SU-DHL-6 (cell line): ENCODE results near the gene TMEM169.

Experiments
- H2AFZ ChIP-seq: fragments of 200-600 bp; sonication (generic); 2 replicates; pipeline ENCODE4 v1.6.1; 2014; ENCODE audit warnings: low read depth, mild to moderate bottlenecking, moderate library complexity, mixed read lengths, antibody characterized with exemption, low read length; ENCODE audit not compliant: severe bottlenecking
- H3F3A ChIP-seq: fragments of 200-600 bp; shearing (Covaris generic); 2 replicates; pipeline ENCODE4 v1.6.0; 2016; ENCODE audit warnings: antibody characterized with exemption, mild to moderate bottlenecking; ENCODE audit not compliant: insufficient read depth
- H3K27ac ChIP-seq: fragments of 200-600 bp; sonication (generic); 2 replicates; pipeline ENCODE4 v1.5.1; 2016; ENCODE audit warnings: low read depth, mild to moderate bottlenecking, low read length, moderate library complexity, mixed read lengths
- H3K27me3 ChIP-seq: fragments of 200-600 bp; sonication (generic), shearing (Covaris generic); 2 replicates; pipeline ENCODE4 v1.6.0; 2014; ENCODE audit warnings: mild to moderate bottlenecking, low read length
- H3K36me3 ChIP-seq: fragments of 200-600 bp; sonication (generic); 2 replicates; pipeline ENCODE4 v1.6.1; 2014; ENCODE audit warnings: mild to moderate bottlenecking, low read length, mixed read lengths
- H3K4me2 ChIP-seq: fragments of 300-600, 200-600 bp; shearing (Covaris generic), sonication (generic); 2 replicates; pipeline ENCODE4 v1.6.0; 2014; ENCODE audit warnings: low read length, low read depth, mild to moderate bottlenecking; ENCODE audit not compliant: poor library complexity, severe bottlenecking
- H3K4me3 ChIP-seq: fragments of 200-600 bp; sonication (generic); 2 replicates; pipeline ENCODE4 v1.5.1; 2014; ENCODE audit warnings: antibody characterized with exemption, low read length, mild to moderate bottlenecking, mixed read lengths; ENCODE audit not compliant: insufficient read depth, poor library complexity, severe bottlenecking
- H3K79me2 ChIP-seq: fragments of 200-600 bp; sonication (generic); 2 replicates; pipeline ENCODE4 v1.6.1; 2014; ENCODE audit warnings: mild to moderate bottlenecking, low read length, moderate library complexity; ENCODE audit not compliant: insufficient read depth
- H3K9ac ChIP-seq: fragments of 200-600 bp; sonication (generic); 2 replicates; pipeline ENCODE4 v1.7.0; 2014; ENCODE audit warnings: mild to moderate bottlenecking, low read length
- H3K9me2 ChIP-seq: fragments of 200-600 bp; sonication (generic); replicated peaks from 2 replicates; pipeline ENCODE4 v1.6.1; 2014; ENCODE audit warnings: low read length; ENCODE audit not compliant: insufficient read depth
- H3K9me3 ChIP-seq: fragments of 200-600 bp; sonication (generic); 2 replicates; pipeline ENCODE4 v1.6.1; 2014; ENCODE audit warnings: low read length, mixed read lengths; ENCODE audit not compliant: insufficient read depth
- H4K20me1 ChIP-seq: fragments of 200-600 bp; sonication (generic); 2 replicates; pipeline ENCODE4 v1.6.1; 2014; ENCODE audit warnings: low read depth, mild to moderate bottlenecking, antibody characterized with exemption, low read length, moderate library complexity, mixed read lengths
- EZH2phosphoT487 ChIP-seq: fragments of 200-600 bp; sonication (generic), shearing (Covaris generic); conservative IDR thresholded peaks from 2 replicates; pipeline ENCODE4 v1.6.1; 2018; ENCODE audit warnings: mild to moderate bottlenecking, antibody characterized with exemption, low read length, moderate library complexity, mixed read lengths
- TF ChIP-seq, protein P1 (sequence below): fragments of 200-600 bp; sonication (generic); IDR thresholded peaks from one replicate; pipeline ENCODE4 v1.5.1; 2017; ENCODE audit warnings: antibody characterized with exemption, mild to moderate bottlenecking, low read length, moderate library complexity; ENCODE audit not compliant: insufficient read depth, poor library complexity, severe bottlenecking

TMEM169 gene

DNA sequence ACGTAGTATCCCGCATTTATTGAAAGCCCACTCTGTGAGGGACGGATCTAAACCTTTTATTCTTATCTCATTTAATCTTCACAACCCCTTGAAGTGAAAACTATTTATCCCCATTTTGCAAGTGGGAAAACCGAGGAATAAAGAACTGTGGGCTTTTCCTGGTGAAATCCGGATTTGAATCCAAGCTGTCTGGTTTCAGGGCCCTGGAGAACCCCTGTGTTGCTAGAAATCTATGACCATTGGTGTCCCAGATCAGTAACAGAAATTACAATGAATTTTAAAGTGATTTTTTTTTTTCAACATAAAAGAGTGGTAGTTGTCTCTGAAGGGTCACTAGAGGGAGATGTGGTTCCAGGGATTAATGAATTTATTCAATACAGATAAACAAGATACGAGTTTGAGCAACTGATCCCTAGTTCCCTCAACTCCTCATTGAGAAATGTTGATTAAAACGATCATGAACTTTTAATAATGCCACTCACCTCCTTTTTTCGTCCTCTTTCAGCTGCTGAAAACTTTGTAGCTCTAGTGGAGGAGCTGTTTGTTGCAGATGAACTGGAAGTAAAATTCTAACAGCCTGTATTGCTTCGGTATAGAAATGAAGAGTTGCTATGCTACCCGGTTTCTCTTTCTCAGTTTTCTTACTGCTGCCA is 28.4 kb downstream of the TMEM169 start:
- H3K9ac ChIP-seq = peak overlapping the region; percentile 98
- peaks cover 23% of the 10 kb centered on the region for H4K20me1 ChIP-seq
- no peaks in the 10 kb centered on the region for H3K9me3 ChIP-seq
- H3K4me2 ChIP-seq = peak overlapping the region; percentile 96
- no peak for TF ChIP-seq EZH2phosphoT487
- TF ChIP-seq, protein P1, sequence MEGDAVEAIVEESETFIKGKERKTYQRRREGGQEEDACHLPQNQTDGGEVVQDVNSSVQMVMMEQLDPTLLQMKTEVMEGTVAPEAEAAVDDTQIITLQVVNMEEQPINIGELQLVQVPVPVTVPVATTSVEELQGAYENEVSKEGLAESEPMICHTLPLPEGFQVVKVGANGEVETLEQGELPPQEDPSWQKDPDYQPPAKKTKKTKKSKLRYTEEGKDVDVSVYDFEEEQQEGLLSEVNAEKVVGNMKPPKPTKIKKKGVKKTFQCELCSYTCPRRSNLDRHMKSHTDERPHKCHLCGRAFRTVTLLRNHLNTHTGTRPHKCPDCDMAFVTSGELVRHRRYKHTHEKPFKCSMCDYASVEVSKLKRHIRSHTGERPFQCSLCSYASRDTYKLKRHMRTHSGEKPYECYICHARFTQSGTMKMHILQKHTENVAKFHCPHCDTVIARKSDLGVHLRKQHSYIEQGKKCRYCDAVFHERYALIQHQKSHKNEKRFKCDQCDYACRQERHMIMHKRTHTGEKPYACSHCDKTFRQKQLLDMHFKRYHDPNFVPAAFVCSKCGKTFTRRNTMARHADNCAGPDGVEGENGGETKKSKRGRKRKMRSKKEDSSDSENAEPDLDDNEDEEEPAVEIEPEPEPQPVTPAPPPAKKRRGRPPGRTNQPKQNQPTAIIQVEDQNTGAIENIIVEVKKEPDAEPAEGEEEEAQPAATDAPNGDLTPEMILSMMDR = peak; percentile 59
- H3K27ac ChIP-seq = peak overlapping the region; percentile 70
- H2AFZ ChIP-seq = no peak overlapping the region
- H3K9me2 ChIP-seq = no peaks in the 10 kb centered on the region
- peak overlapping the region; percentile 97 for H3K4me3 ChIP-seq
- H3F3A ChIP-seq = peaks cover 50% of the 10 kb centered on the region
- peaks cover 59% of the 10 kb centered on the region for H3K79me2 ChIP-seq
- H3K36me3 ChIP-seq = peaks cover 40% of the 10 kb centered on the region
- H3K27me3 ChIP-seq = no peaks in the 10 kb centered on the region

DNA sequence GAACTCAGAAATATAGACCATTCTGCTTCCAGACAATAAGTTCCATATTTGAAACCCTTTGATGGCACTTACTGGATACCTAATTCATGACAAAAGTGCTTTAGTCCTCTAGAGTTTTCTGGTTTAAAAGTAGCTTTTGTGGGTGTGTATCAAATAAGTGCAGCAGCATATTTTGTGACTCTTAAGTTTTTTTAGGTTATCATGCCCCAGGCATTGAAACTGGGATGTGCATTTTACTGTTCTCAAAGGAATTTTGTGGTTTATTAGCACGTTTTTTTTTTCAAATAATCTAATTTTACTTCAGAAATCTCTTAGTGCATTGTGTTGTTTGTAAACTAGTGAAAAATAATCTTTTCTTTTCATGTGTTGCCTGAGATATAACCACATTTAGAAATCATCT is 28.9 kb downstream of the TMEM169 start:
- TF ChIP-seq, protein P1 = no peak
- no peak for TF ChIP-seq EZH2phosphoT487
- Histone ChIP-seq H3F3A (peaks cover 50% of the 10 kb centered on the region), H3K79me2 (peaks cover 65% of the 10 kb centered on the region), H3K36me3 (peaks cover 45% of the 10 kb centered on the region), H3K4me3 (peak overlapping the region; percentile 97), H3K27ac (peak overlapping the region; percentile 70; the same call in 1 of the 2 replicates), H3K9ac (peak overlapping the region; percentile 98), H3K9me3 (no peaks in the 10 kb centered on the region), H3K4me2 (peak overlapping the region; percentile 96), H2AFZ (no peak overlapping the region), H3K9me2 (no peaks in the 10 kb centered on the region), H4K20me1 (peaks cover 28% of the 10 kb centered on the region), H3K27me3 (no peaks in the 10 kb centered on the region)

DNA sequence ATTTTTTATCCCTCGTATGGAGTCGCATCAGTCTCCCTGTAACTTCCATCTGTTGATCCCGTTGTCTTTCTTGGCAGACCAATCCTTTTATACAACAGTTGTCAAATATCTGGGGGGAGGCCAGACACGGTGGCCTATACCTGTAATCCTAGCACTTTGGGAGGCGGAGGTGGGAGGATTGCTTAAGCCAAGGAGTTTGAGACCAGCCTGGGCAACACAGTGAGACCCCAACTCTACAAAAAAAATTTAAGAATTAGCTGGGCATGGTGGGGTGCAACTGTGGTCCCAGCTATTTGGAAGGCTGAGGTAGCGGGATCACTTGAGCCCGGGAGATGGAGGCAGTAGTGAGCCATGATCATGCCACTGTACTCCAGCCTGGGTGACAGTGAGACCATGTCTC is 29.4 kb downstream of the TMEM169 start:
- Histone ChIP-seq H3K9me3 (no peaks in the 10 kb centered on the region), H3K27ac (no peak overlapping the region), H3K27me3 (no peaks in the 10 kb centered on the region), H2AFZ (no peak overlapping the region), H3K4me3 (peak overlapping the region; percentile 97), H3F3A (peaks cover 50% of the 10 kb centered on the region), H3K9me2 (no peaks in the 10 kb centered on the region), H3K4me2 (peak overlapping the region; percentile 96), H3K9ac (peak overlapping the region; percentile 98; the same call in 1 of the 2 replicates), H3K36me3 (peaks cover 50% of the 10 kb centered on the region), H3K79me2 (peaks cover 70% of the 10 kb centered on the region), H4K20me1 (peaks cover 33% of the 10 kb centered on the region)
- no peak for TF ChIP-seq EZH2phosphoT487
- TF ChIP-seq, protein P1 = no peak
